Vagina (tissue), 2 donors: Measurements from ENCODE around the gene UTP14A. TPM values are rescaled to one million over a fixed set of nuclear protein-coding genes. Genes with fewer than 3 reads are reported as not detected.

Experiments used
- DNase-seq, 2 donors: peaks; one replicate each; pipeline ENCODE4 v3.0.0-alpha.2; 2017; ENCODE audit errors: extremely low spot score in 2 of 2
- H3K27ac ChIP-seq: fragments of 200-600 bp; sonication (generic); one replicate; pipeline ENCODE4 v1.5.1; 2019
- H3K27me3 ChIP-seq: fragments of 200-600 bp; sonication (generic); one replicate; pipeline ENCODE4 v1.5.1; 2019
- H3K36me3 ChIP-seq, 2 donors: fragments of 200-600 bp; sonication (generic); one replicate each; pipeline ENCODE4 v1.5.1; 2017 to 2019
- H3K4me1 ChIP-seq: fragments of 200-600 bp; sonication (generic); one replicate; pipeline ENCODE4 v1.5.1; 2019
- H3K4me3 ChIP-seq, 2 donors: fragments of 200-600 bp; sonication (generic); 1 replicate in 1 of 2; 2 replicates in 1 of 2; pipeline ENCODE4 v1.5.1; 2016 to 2019
- H3K9me3 ChIP-seq: fragments of 200-600 bp; sonication (generic); one replicate; pipeline ENCODE4 v1.5.1; 2019
- POLR2A ChIP-seq, 2 donors: fragments of 450-650 bp; IDR thresholded peaks; one replicate each; pipeline ENCODE4 v1.6.1; 2017; ENCODE audit warnings: antibody characterized with exemption in 2 of 2, mild to moderate bottlenecking in 2 of 2, moderate library complexity in 2 of 2
- POLR2AphosphoS5 ChIP-seq, 2 donors: sonication (generic); formaldehyde crosslinking; IDR thresholded peaks; one replicate each; pipeline ENCODE4 v1.9.0; 2017; ENCODE audit warnings: antibody characterized with exemption in 2 of 2, mild to moderate bottlenecking in 2 of 2, low read depth in 1 of 2; ENCODE audit not compliant: insufficient read depth in 1 of 2
- intact Hi-C: fragments of 100-400 bp; cut with DNase I; formaldehyde crosslinking; loops from one replicate; pipeline ENCODE4 v1.15.1; 2023
- total RNA-seq: library from RNA; depleted of rRNA; stranded (reverse); fragments of >200 nt; gene quantifications from one replicate; pipeline ENCODE4 v1.2.3, GENCODE V29; 2016
- TF ChIP-seq, protein P1 (sequence below), 3 experiments: fragments of 450-650 bp in 2 of 3; fragments of 200-600 bp in 1 of 3; sonication (generic) in 1 of 3; IDR thresholded peaks; one replicate each; pipeline ENCODE4 v1.5.1; 2017 to 2019; ENCODE audit warnings: antibody characterized with exemption in 3 of 3, mild to moderate bottlenecking in 2 of 3, moderate library complexity in 2 of 3

Gene UTP14A
- total RNA-seq, 1 donor from 2014 or later, result 9.8 TPM

DNA sequence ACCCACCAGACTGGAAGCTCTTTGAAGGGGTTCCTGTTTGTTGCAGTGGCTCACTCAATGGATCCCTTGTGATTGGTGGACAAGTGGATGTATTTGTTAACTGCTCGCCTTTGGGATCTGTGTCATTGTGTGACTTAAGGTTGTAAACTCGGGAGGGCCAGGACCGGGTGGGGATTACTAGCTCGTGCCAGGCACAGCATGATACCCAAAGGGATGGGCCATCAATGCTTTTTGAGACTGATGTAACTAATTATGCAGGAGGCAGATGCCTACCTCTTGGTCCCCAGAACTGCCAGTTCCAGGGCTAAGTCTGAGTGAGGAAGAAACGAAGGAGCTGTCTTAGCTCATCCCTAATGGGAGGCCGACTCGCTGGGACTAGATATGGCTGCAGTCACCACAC is 27.7 kb downstream of the UTP14A start:
- intact Hi-C loops, result loop anchor here (2.0 kb wide), 1 partner anchor 47 kb away; no protein-coding TSS in a partner anchor

DNA sequence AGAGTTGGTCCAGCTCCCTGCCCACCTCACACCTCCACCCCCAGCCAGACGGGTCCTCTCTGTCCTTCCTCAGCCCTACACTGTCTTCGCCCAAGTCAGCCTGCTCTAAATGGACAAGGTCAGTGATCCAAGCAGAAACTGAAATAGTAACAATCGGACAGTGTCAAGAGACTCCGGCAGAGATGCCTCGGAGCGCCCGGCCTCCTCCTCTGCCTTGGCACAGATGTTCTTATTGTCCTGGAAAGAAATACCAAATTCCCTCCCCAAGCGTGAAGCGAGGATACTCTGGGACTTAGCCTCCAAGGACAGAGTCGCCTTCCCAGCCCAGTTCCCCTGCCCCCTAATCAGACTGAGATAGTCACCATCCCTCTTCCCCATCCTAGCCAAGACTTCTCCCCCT is 28.5 kb downstream of the UTP14A start:
- H3K4me1 ChIP-seq, result no peaks in the 10 kb centered on the region
- DNase-seq, result no peak
- TF ChIP-seq, protein P1, sequence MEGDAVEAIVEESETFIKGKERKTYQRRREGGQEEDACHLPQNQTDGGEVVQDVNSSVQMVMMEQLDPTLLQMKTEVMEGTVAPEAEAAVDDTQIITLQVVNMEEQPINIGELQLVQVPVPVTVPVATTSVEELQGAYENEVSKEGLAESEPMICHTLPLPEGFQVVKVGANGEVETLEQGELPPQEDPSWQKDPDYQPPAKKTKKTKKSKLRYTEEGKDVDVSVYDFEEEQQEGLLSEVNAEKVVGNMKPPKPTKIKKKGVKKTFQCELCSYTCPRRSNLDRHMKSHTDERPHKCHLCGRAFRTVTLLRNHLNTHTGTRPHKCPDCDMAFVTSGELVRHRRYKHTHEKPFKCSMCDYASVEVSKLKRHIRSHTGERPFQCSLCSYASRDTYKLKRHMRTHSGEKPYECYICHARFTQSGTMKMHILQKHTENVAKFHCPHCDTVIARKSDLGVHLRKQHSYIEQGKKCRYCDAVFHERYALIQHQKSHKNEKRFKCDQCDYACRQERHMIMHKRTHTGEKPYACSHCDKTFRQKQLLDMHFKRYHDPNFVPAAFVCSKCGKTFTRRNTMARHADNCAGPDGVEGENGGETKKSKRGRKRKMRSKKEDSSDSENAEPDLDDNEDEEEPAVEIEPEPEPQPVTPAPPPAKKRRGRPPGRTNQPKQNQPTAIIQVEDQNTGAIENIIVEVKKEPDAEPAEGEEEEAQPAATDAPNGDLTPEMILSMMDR (IDR thresholded peaks at IDR 0.05), result no peak
- TF ChIP-seq POLR2A (IDR thresholded peaks at IDR 0.05) (no peak), POLR2AphosphoS5 (IDR thresholded peaks at IDR 0.05; ENCODE audit: insufficient read depth in 1 of 2, low read depth in 1 of 2) (no peak)
- intact Hi-C loops, result no loop called here
- no peak overlapping the region for H3K4me3 ChIP-seq
- no peaks in the 10 kb centered on the region for H3K36me3 ChIP-seq
- no peak overlapping the region for H3K27ac ChIP-seq
- H3K9me3 ChIP-seq, result no peaks in the 10 kb centered on the region
- no peaks in the 10 kb centered on the region for H3K27me3 ChIP-seq

More for the DNA sequence above, 27.7 kb downstream of the UTP14A start:
- Histone ChIP-seq H3K27me3 (no peaks in the 10 kb centered on the region), H3K36me3 (no peaks in the 10 kb centered on the region), H3K4me1 (no peaks in the 10 kb centered on the region), H3K9me3 (no peaks in the 10 kb centered on the region), H3K4me3 (no peak overlapping the region), H3K27ac (no peak overlapping the region)
- TF ChIP-seq, protein P1 (IDR thresholded peaks at IDR 0.05), result no peak
- TF ChIP-seq POLR2A (IDR thresholded peaks at IDR 0.05), result no peak
- TF ChIP-seq POLR2AphosphoS5 (IDR thresholded peaks at IDR 0.05; ENCODE audit: insufficient read depth in 1 of 2, low read depth in 1 of 2), result no peak
- no peak for DNase-seq

DNA sequence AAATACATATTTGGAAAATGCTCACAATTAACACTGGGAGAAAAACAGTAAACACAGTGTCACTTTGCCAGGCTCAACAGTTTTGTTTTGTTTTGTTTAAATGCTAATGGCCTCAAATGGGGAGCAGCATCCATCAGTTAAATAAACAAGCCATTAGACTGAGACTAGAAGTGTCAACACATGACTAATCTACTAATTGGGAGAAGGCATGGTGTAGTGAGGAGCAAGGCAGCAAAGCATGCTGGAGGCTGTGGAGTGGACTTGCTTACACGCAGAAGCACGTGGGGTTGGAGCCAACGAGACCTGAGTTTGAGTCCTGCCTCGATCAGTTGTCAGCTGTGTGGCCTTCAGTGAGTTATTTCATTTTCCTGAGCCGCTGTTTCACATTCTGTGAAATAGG is 29.0 kb downstream of the UTP14A start:
- no peak for DNase-seq
- no peaks in the 10 kb centered on the region for H3K27me3 ChIP-seq
- H3K9me3 ChIP-seq, result no peaks in the 10 kb centered on the region
- no peaks in the 10 kb centered on the region for H3K36me3 ChIP-seq
- H3K4me3 ChIP-seq, result no peak overlapping the region
- H3K4me1 ChIP-seq, result no peaks in the 10 kb centered on the region
- TF ChIP-seq, protein P1 (IDR thresholded peaks at IDR 0.05), result no peak
- no peak for TF ChIP-seq POLR2AphosphoS5 (IDR thresholded peaks at IDR 0.05; ENCODE audit: insufficient read depth in 1 of 2, low read depth in 1 of 2)
- TF ChIP-seq POLR2A (IDR thresholded peaks at IDR 0.05), result no peak
- intact Hi-C loops, result no loop called here
- H3K27ac ChIP-seq, result no peak overlapping the region

DNA sequence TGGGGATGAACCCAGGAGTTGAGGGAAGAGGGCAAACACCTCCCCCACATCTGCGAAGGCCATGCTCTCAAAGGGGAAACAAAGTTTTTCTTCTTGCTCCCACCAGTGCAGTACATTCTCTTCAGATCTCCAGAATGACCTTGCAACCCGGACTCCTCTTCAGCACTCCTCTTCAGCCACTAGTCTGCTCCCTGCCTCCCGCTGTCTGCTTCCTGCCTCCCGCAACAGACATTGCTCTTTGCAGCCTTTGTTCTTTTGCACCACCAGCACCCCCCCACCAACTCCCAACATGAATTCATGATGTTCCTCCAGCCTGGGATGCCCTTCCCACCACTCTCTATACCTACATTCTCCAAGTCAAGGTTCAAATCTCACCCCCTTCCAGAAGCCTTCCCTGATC is 32.1 kb downstream of the UTP14A start:
- intact Hi-C loops, result no loop called here
- Histone ChIP-seq H3K36me3 (no peaks in the 10 kb centered on the region), H3K4me3 (no peak overlapping the region), H3K27ac (no peak overlapping the region), H3K27me3 (no peaks in the 10 kb centered on the region), H3K9me3 (no peaks in the 10 kb centered on the region), H3K4me1 (no peaks in the 10 kb centered on the region)
- no peak for TF ChIP-seq POLR2AphosphoS5 (IDR thresholded peaks at IDR 0.05; ENCODE audit: insufficient read depth in 1 of 2, low read depth in 1 of 2)
- TF ChIP-seq POLR2A (IDR thresholded peaks at IDR 0.05), result no peak
- TF ChIP-seq, protein P1 (IDR thresholded peaks at IDR 0.05), result no peak
- DNase-seq, result no peak

DNA sequence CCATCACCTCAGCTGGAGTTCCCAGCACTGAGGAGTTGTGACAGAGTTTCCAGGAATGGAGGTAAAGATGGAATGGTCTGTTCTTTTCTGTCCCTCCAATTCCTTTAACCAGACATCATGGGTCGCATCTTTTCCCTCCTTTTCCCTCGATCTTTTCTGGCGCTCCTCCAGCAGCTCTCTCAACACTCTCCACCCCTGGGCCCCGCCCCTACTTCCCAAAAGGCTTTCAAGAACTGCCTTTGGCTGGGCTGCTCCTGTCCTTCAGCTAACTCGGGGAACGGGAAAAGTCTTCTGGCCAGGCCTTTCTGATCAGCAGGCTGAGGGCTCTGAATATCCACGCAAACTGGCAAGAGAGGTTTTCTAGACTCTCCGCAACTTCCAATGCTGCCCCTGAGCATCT is 34.0 kb downstream of the UTP14A start:
- no peaks in the 10 kb centered on the region for H3K9me3 ChIP-seq
- intact Hi-C loops, result no loop called here
- no peak for TF ChIP-seq POLR2A (IDR thresholded peaks at IDR 0.05)
- H3K27ac ChIP-seq, result no peak overlapping the region
- no peaks in the 10 kb centered on the region for H3K27me3 ChIP-seq
- H3K36me3 ChIP-seq, result no peaks in the 10 kb centered on the region
- no peak for DNase-seq
- H3K4me1 ChIP-seq, result no peaks in the 10 kb centered on the region
- H3K4me3 ChIP-seq, result no peak overlapping the region

DNA sequence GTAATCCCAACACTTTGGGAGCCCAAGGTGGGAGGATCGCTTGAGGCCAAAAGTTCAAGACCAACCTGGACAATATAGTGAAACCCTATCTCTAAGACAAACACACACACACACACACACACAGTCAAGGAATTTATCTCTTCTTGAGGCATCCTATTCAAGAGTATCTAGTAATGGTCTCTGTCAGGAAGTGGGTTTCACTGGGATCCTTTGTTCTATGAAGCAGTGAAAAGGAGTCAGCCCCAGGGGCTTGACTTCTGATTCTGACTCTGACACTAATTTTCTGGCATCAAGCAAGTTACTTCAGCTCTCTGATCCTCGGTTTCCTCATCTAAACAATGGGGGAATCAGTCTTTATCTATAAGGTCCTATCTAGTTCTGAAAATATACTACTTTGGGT is 34.8 kb downstream of the UTP14A start:
- DNase-seq, result no peak
- no peak overlapping the region for H3K27ac ChIP-seq
- no peaks in the 10 kb centered on the region for H3K4me1 ChIP-seq
- no peaks in the 10 kb centered on the region for H3K36me3 ChIP-seq
- no peak overlapping the region for H3K4me3 ChIP-seq
- H3K9me3 ChIP-seq, result no peaks in the 10 kb centered on the region
- TF ChIP-seq POLR2AphosphoS5 (IDR thresholded peaks at IDR 0.05; ENCODE audit: insufficient read depth in 1 of 2, low read depth in 1 of 2) (no peak), POLR2A (IDR thresholded peaks at IDR 0.05) (no peak)
- TF ChIP-seq, protein P1 (IDR thresholded peaks at IDR 0.05), result no peak
- H3K27me3 ChIP-seq, result no peaks in the 10 kb centered on the region
- intact Hi-C loops, result no loop called here
